ENCODE data around the gene CDKAL1. TPM values are rescaled to one million over a fixed set of nuclear protein-coding genes. Genes with fewer than 3 reads are reported as not detected.

CDKAL1 gene
- total and polyA plus RNA-seq, 2 donors (not counting 3 experiments of a cell fraction or from before 2014, with no cell fraction given): 6.1 to 20.5 TPM

- no peak overlapping the region for H3K9ac ChIP-seq (replicated peaks; ENCODE audit: extremely low read depth, insufficient read depth, low read length)
- H3K79me2 ChIP-seq (ENCODE audit: control insufficient read depth, insufficient read depth, low read length): no peaks in the 10 kb centered on the region
- H3K9me3 ChIP-seq (replicated peaks; ENCODE audit: control insufficient read depth, insufficient read depth, low read length): no peaks in the 10 kb centered on the region
- no peaks in the 10 kb centered on the region for H4K20me1 ChIP-seq (replicated peaks; ENCODE audit: control insufficient read depth, extremely low read depth, insufficient read depth, low read length)
- no TSS peak for BruUV-seq (replicated peaks)
- dilution Hi-C loops (cut with MboI; ENCODE audit: extremely low pct_ligation_motif_present, low sequenced_read_pairs): no loop called here
- H3K4me3 ChIP-seq (replicated peaks in 1 of 3; ENCODE audit: insufficient read depth in 1 of 3, low read depth in 1 of 3, low read length in 3 of 3): no peak overlapping the region
- FAIRE-seq: no peak
- H3K36me3 ChIP-seq (ENCODE audit: control insufficient read depth in 2 of 2, extremely low read depth in 1 of 2, insufficient read depth in 2 of 2, low read length in 2 of 2): no peaks in the 10 kb centered on the region
- no peaks in the 10 kb centered on the region for H3K9me1 ChIP-seq (replicated peaks; ENCODE audit: control insufficient read depth, extremely low read depth, insufficient read depth, low read length)
- no peak overlapping the region for H2AFZ ChIP-seq (ENCODE audit: low read depth, low read length)
- no peak overlapping the region for H3K4me2 ChIP-seq (ENCODE audit: insufficient read depth, low read length)
- CTCF ChIA-PET: no interaction called here
- H3K4me1 ChIP-seq (ENCODE audit: control insufficient read depth, extremely low read depth, insufficient read depth, low read length): peaks cover 12% of the 10 kb centered on the region
- intact Hi-C loops (cut with micrococcal nuclease): no loop called here
- DNase-seq (ENCODE audit: low read depth, low spot score): no peak
- TF ChIP-seq CTCF (IDR thresholded peaks at IDR 0.05; ENCODE audit: extremely low read depth in 1 of 2, insufficient read depth in 1 of 2, low read depth in 1 of 2, low read length in 2 of 2): no peak
- no peak for TF ChIP-seq MYC (IDR thresholded peaks at IDR 0.05; ENCODE audit: low read depth, low read length)
- TF ChIP-seq MAX (IDR thresholded peaks at IDR 0.05; ENCODE audit: insufficient read depth, insufficient read length): no peak
- no peak for TF ChIP-seq POLR2A (IDR thresholded peaks at IDR 0.05; ENCODE audit: low read depth, low read length)
- TF ChIP-seq EZH2 (IDR thresholded peaks at IDR 0.05; ENCODE audit: borderline replicate concordance, low read depth, low read length, severe bottlenecking): no peak
- no peak for TF ChIP-seq FOS (IDR thresholded peaks at IDR 0.05; ENCODE audit: borderline replicate concordance, insufficient read depth, low read length)
- TF ChIP-seq GATA2 (IDR thresholded peaks at IDR 0.05; ENCODE audit: insufficient read depth, insufficient read length, low read depth, low read length): no peak
- no peak for TF ChIP-seq JUN (IDR thresholded peaks at IDR 0.05; ENCODE audit: borderline replicate concordance, insufficient read depth, insufficient read length, low read depth)
- no peak for TF ChIP-seq POLR2AphosphoS5 (IDR thresholded peaks at IDR 0.05; ENCODE audit: insufficient read depth, low read depth, low read length)
- POLR2A ChIA-PET: no interaction called here
- no peaks in the 10 kb centered on the region for H3K27me3 ChIP-seq (ENCODE audit: control insufficient read depth in 2 of 2, insufficient read depth in 2 of 2, low read length in 2 of 2)
- H3K27ac ChIP-seq (ENCODE audit: insufficient read depth, low read depth, low read length): no peak overlapping the region
Measured at GRCh38 chr6:21061892-21062291, 527.6 kb downstream of the CDKAL1 start.
